Stimulated activated CD8-positive, alpha-beta memory T cell treated with anti-CD3 and anti-CD28 coated beads, Interleukin-4, amount 100 ng/mL, for 24 hours (primary cell): ENCODE data around the gene COG5.

Source experiments
- DNase-seq: peaks from one replicate; pipeline ENCODE4 v3.0.0-alpha.2; 2020; ENCODE audit warnings: low read depth

The COG5 gene

GRCh38 chr7:107154826-107155225 is 408.9 kb downstream of the COG5 start:
- no peak for DNase-seq

GRCh38 chr7:107152011-107152410 is 411.7 kb downstream of the COG5 start:
- DNase-seq, result no peak
